Pulmonary artery endothelial cell (primary cell): ENCODE measurements around the gene CNGA2. TPM values are rescaled to one million over a fixed set of nuclear protein-coding genes. Genes with fewer than 3 reads are reported as not detected.

Experiments
- DNase-seq: peaks from one replicate; pipeline ENCODE4 v3.0.0-alpha.2; 2011; ENCODE audit warnings: low read depth, low spot score
- total RNA-seq: library from RNA; depleted of rRNA; stranded (reverse); fragments of >200 nt; gene quantifications from 2 replicates; pipeline ENCODE4 v1.2.3, GENCODE V29; 2014

CNGA2 gene
- total RNA-seq, 1 donor from 2014 or later: not detected

- DNase-seq: no peak
Measured at GRCh38 chrX:151752847-151753246, 18.3 kb downstream of the CNGA2 start.

GRCh38 chrX:151753313-151754046 lies 18.9 kb downstream of the CNGA2 start:
- no peak for DNase-seq

- no peak for DNase-seq
Measured at GRCh38 chrX:151754047-151754429, 19.5 kb downstream of the CNGA2 start.

- DNase-seq: no peak
Measured at GRCh38 chrX:151754641-151755215, 20.2 kb downstream of the CNGA2 start.

- no peak for DNase-seq
Measured at GRCh38 chrX:151759041-151759708, 24.6 kb downstream of the CNGA2 start.

- no peak for DNase-seq
Measured at GRCh38 chrX:151762802-151763201, 28.3 kb downstream of the CNGA2 start.

- DNase-seq: no peak
Measured at GRCh38 chrX:151763711-151764110, 29.2 kb downstream of the CNGA2 start.

GRCh38 chrX:151765026-151765425 lies 30.5 kb downstream of the CNGA2 start:
- DNase-seq: no peak

- no peak for DNase-seq
Measured at GRCh38 chrX:151771726-151772125, 37.2 kb downstream of the CNGA2 start.

- DNase-seq: no peak
Measured at GRCh38 chrX:151773434-151773833, 38.9 kb downstream of the CNGA2 start.

GRCh38 chrX:151774421-151774820 lies 39.9 kb downstream of the CNGA2 start:
- no peak for DNase-seq

GRCh38 chrX:151776181-151776731 lies 41.7 kb downstream of the CNGA2 start:
- DNase-seq: no peak

- no peak for DNase-seq
Measured at GRCh38 chrX:151776936-151777335, 42.4 kb downstream of the CNGA2 start.

- DNase-seq: no peak
Measured at GRCh38 chrX:151779258-151779657, 44.7 kb downstream of the CNGA2 start.

GRCh38 chrX:151780621-151781020 lies 46.1 kb downstream of the CNGA2 start:
- no peak for DNase-seq

GRCh38 chrX:151789179-151789800 lies 54.7 kb downstream of the CNGA2 start:
- DNase-seq: no peak

- no peak for DNase-seq
Measured at GRCh38 chrX:151790481-151791160, 56.1 kb downstream of the CNGA2 start.

- no peak for DNase-seq
Measured at GRCh38 chrX:151791961-151792360, 57.4 kb downstream of the CNGA2 start.

GRCh38 chrX:151792505-151792904 lies 58.0 kb downstream of the CNGA2 start:
- no peak for DNase-seq

- DNase-seq: no peak
Measured at GRCh38 chrX:151793886-151794285, 59.3 kb downstream of the CNGA2 start.
